Pulmonary artery endothelial cell (primary cell): Measurements from ENCODE around the gene EPB41L4B. TPM values are rescaled to one million over a fixed set of nuclear protein-coding genes. Genes with fewer than 3 reads are reported as not detected.
"Not testable (repeated sequence)": the region's sequence is repeated elsewhere in the genome, so short reads cannot be mapped to it uniquely, and the experiment has no call there.

Experiments used
- DNase-seq: peaks from one replicate; pipeline ENCODE4 v3.0.0-alpha.2; 2011; ENCODE audit warnings: low read depth, low spot score
- total RNA-seq: library from RNA; depleted of rRNA; stranded (reverse); fragments of >200 nt; gene quantifications from 2 replicates; pipeline ENCODE4 v1.2.3, GENCODE V29; 2014

Gene EPB41L4B
- total RNA-seq, 1 donor from 2014 or later: 0.92 TPM

- DNase-seq: no peak
These were observed 74.3 kb downstream of the EPB41L4B start for GRCh38 chr9:109246533-109246932.

GRCh38 chr9:109245310-109245897 lies 75.5 kb downstream of the EPB41L4B start:
- no peak for DNase-seq

- peak; percentile 30 for DNase-seq
These were observed 76.4 kb downstream of the EPB41L4B start for GRCh38 chr9:109244179-109245132.

GRCh38 chr9:109242741-109243140 lies 78.1 kb downstream of the EPB41L4B start:
- DNase-seq: no peak

GRCh38 chr9:109242014-109242413 lies 78.8 kb downstream of the EPB41L4B start:
- no peak for DNase-seq

GRCh38 chr9:109241207-109241606 lies 79.7 kb downstream of the EPB41L4B start:
- DNase-seq: no peak

GRCh38 chr9:109239240-109239639 lies 81.6 kb downstream of the EPB41L4B start:
- no peak for DNase-seq

- no peak for DNase-seq
These were observed 82.2 kb downstream of the EPB41L4B start for GRCh38 chr9:109238655-109239054.

- no peak for DNase-seq
These were observed 82.7 kb downstream of the EPB41L4B start for GRCh38 chr9:109238125-109238524.

GRCh38 chr9:109232449-109233237 lies 88.2 kb downstream of the EPB41L4B start:
- DNase-seq: no peak

GRCh38 chr9:109231593-109231992 lies 89.3 kb downstream of the EPB41L4B start:
- no peak for DNase-seq

GRCh38 chr9:109230277-109230676 lies 90.6 kb downstream of the EPB41L4B start:
- DNase-seq: no peak

GRCh38 chr9:109229682-109230081 lies 91.2 kb downstream of the EPB41L4B start:
- no peak for DNase-seq

- DNase-seq: no peak
These were observed 92.7 kb downstream of the EPB41L4B start for GRCh38 chr9:109228093-109228642.

GRCh38 chr9:109225629-109226028 lies 95.2 kb downstream of the EPB41L4B start:
- no peak for DNase-seq

- no peak for DNase-seq
These were observed 96.1 kb downstream of the EPB41L4B start for GRCh38 chr9:109224751-109225150.

- DNase-seq: not testable (repeated sequence)
These were observed 102.6 kb downstream of the EPB41L4B start for GRCh38 chr9:109218242-109218641.

GRCh38 chr9:109214414-109214813 lies 106.4 kb downstream of the EPB41L4B start:
- DNase-seq: no peak

GRCh38 chr9:109213285-109214121 lies 107.4 kb downstream of the EPB41L4B start:
- no peak for DNase-seq

- no peak for DNase-seq
These were observed 108.1 kb downstream of the EPB41L4B start for GRCh38 chr9:109212768-109213167.

- DNase-seq: no peak
These were observed 114.2 kb downstream of the EPB41L4B start for GRCh38 chr9:109206670-109207069.
